B cell (primary cell): Measurements from ENCODE around the gene PHKG1. TPM values are rescaled to one million over a fixed set of nuclear protein-coding genes. Genes with fewer than 3 reads are reported as not detected.
"Not testable (repeated sequence)": the region's sequence is repeated elsewhere in the genome, so short reads cannot be mapped to it uniquely, and the experiment has no call there.

Experiments
- ATAC-seq: fragments of 200-7000 bp; cut with Tn5 transposase; one replicate; pipeline ENCODE4 v1.10.0; 2021; ENCODE audit warnings: low read depth, mild to moderate bottlenecking, moderate number of reproducible peaks, moderate library complexity
- CTCF ChIA-PET: fragments of 350-600 bp; sonication (Branson Sonifier 250); formaldehyde crosslinking; loops from one replicate; lab custom pipeline; 2021; ENCODE audit warnings: antibody characterized with exemption, inconsistent platforms; lab: Charles Lee
- POLR2A ChIA-PET: fragments of 350-600 bp; sonication (Branson Sonifier 250); formaldehyde crosslinking; loops from one replicate; lab custom pipeline; 2021; ENCODE audit warnings: antibody characterized with exemption; lab: Charles Lee
- DNase-seq: peaks from one replicate; pipeline ENCODE4 v3.0.0; 2013
- H2AFZ ChIP-seq: 2 replicates; pipeline ENCODE4 v1.6.1; 2012; ENCODE audit warnings: mild to moderate bottlenecking, low read depth, low read length; ENCODE audit not compliant: insufficient read depth, poor library complexity, severe bottlenecking
- H3K27ac ChIP-seq, 2 donors: 1 replicate in 1 of 2; 2 replicates in 1 of 2; pipeline ENCODE4 v1.5.1; 2012 to 2013; ENCODE audit warnings: low read length in 2 of 2, mild to moderate bottlenecking in 2 of 2, moderate library complexity in 1 of 2
- H3K27me3 ChIP-seq, 4 experiments: fragments of 200-600 bp in 1 of 4; sonication (generic) in 1 of 4; replicated peaks in 1 of 4; 1 replicate in 2 of 4; 2 replicates in 2 of 4; pipeline versions ENCODE4 v1.6.1 to v1.7.0; 2013 to 2016; ENCODE audit warnings: low read length in 3 of 4, mild to moderate bottlenecking in 2 of 4, mixed read lengths in 1 of 4, moderate library complexity in 1 of 4; ENCODE audit not compliant: insufficient read depth in 4 of 4, control insufficient read depth in 3 of 4; ENCODE audit errors: control extremely low read depth in 1 of 4
- H3K36me3 ChIP-seq, 2 experiments: replicated peaks in 1 of 2; 1 replicate in 1 of 2; 2 replicates in 1 of 2; pipeline versions ENCODE4 v1.6.1 to v1.7.1; 2013; ENCODE audit warnings: low read length in 1 of 2; ENCODE audit not compliant: insufficient read depth in 2 of 2, control insufficient read depth in 1 of 2; ENCODE audit errors: control extremely low read depth in 1 of 2, extremely low read depth in 1 of 2
- H3K4me1 ChIP-seq, 2 donors: fragments of 200-600 bp in 1 of 2; sonication (generic) in 1 of 2; 1 replicate in 1 of 2; 2 replicates in 1 of 2; pipeline versions ENCODE4 v1.5.1 to v1.6.1; 2013 to 2017; ENCODE audit warnings: low read length in 2 of 2; ENCODE audit not compliant: control insufficient read depth in 2 of 2, insufficient read depth in 2 of 2
- H3K4me2 ChIP-seq: replicated peaks from 2 replicates; pipeline ENCODE3; 2012; ENCODE audit warnings: mild to moderate bottlenecking, low read depth, low read length; ENCODE audit not compliant: poor library complexity, severe bottlenecking
- H3K4me3 ChIP-seq, 5 experiments: fragments of 200-600 bp in 1 of 5; sonication (generic) in 1 of 5; 1 replicate in 3 of 5; 2 replicates in 2 of 5; pipeline versions ENCODE4 v1.5.1 to v1.7.0; 2011 to 2016; ENCODE audit warnings: low read length in 4 of 5, mild to moderate bottlenecking in 4 of 5, low read depth in 2 of 5, control low read depth in 1 of 5, moderate library complexity in 1 of 5; ENCODE audit not compliant: insufficient read depth in 1 of 5; ENCODE audit errors: control extremely low read depth in 1 of 5, extremely low read depth in 1 of 5
- H3K79me2 ChIP-seq: fragments of 200-600 bp; sonication (generic); one replicate; pipeline ENCODE4 v1.6.0; 2016; ENCODE audit warnings: low read length; ENCODE audit not compliant: control insufficient read depth, insufficient read depth
- H3K9ac ChIP-seq: fragments of 200-600 bp; sonication (generic); 2 replicates; pipeline ENCODE4 v1.6.1; 2017; ENCODE audit warnings: mild to moderate bottlenecking, low read length, moderate library complexity
- H3K9me3 ChIP-seq, 3 donors: one replicate each; pipeline versions ENCODE4 v1.6.1 to v1.7.1; 2013; ENCODE audit warnings: low read length in 2 of 3; ENCODE audit not compliant: control insufficient read depth in 2 of 3, insufficient read depth in 1 of 3; ENCODE audit errors: control extremely low read depth in 1 of 3
- H4K20me1 ChIP-seq: 2 replicates; pipeline ENCODE4 v1.6.0; 2012; ENCODE audit warnings: mild to moderate bottlenecking, low read length; ENCODE audit not compliant: insufficient read depth, control insufficient read depth, poor library complexity, severe bottlenecking
- H3K27ac Mint-ChIP-seq: one replicate; pipeline ENCODE4 v1.8.0; 2021; ENCODE audit warnings: mixed read lengths
- H3K27me3 Mint-ChIP-seq: one replicate; pipeline ENCODE4 v1.8.0; 2021; ENCODE audit warnings: mixed read lengths
- H3K4me1 Mint-ChIP-seq: one replicate; pipeline ENCODE4 v1.8.0; 2021; ENCODE audit warnings: mixed read lengths
- H3K4me3 Mint-ChIP-seq: one replicate; pipeline ENCODE4 v1.8.0; 2021; ENCODE audit warnings: mixed read lengths
- H3K9me3 Mint-ChIP-seq: one replicate; pipeline ENCODE4 v1.8.0; 2022; ENCODE audit warnings: mixed read lengths; ENCODE audit not compliant: insufficient read depth
- CTCF ChIP-seq: fragments of 200-600 bp; IDR thresholded peaks from one replicate; pipeline ENCODE4 v1.8.0; 2022; ENCODE audit warnings: antibody characterized with exemption, mild to moderate bottlenecking
- EZH2 ChIP-seq: IDR thresholded peaks from 2 replicates; pipeline ENCODE4 v1.6.1; 2012; ENCODE audit warnings: borderline replicate concordance, low read depth, mild to moderate bottlenecking, moderate library complexity, low read length; ENCODE audit not compliant: insufficient read depth, poor library complexity, severe bottlenecking
- WGBS: methylation state at CpG from one replicate; pipeline ENCODE4 v1.1.5; 2013; ENCODE audit warnings: missing lambda C conversion rate; ENCODE audit not compliant: insufficient coverage; 5-methylcytosine and 5-hydroxymethylcytosine counted together
- intact Hi-C: fragments of 100-400 bp; cut with micrococcal nuclease; formaldehyde crosslinking; loops from one replicate; pipeline ENCODE4 v1.10.0; 2022
- polyA plus RNA-seq: library from polyadenylated mRNA; depleted of rRNA; stranded (reverse); fragments of >200 nt; gene quantifications from 2 replicates; pipeline ENCODE4 v1.2.3, GENCODE V29; 2012
- total RNA-seq, 2 donors: library from RNA; stranded (reverse); fragments of 120-200 nt in 1 of 2; gene quantifications; 1 replicate in 1 of 2; 2 replicates in 1 of 2; pipeline versions ENCODE4 v1.2.3 to v1.2.4, GENCODE V29; 2013 to 2022

PHKG1 gene
- total and polyA plus RNA-seq, 2 donors (not counting 1 experiment from before 2014, with no cell fraction given), result 1.9 to 4.0 TPM

GRCh38 chr7:56081626-56082340 lies 11.0 kb downstream of the PHKG1 start:
- Histone ChIP-seq H3K27ac (no peak overlapping the region), H3K9me3 (no peaks in the 10 kb centered on the region), H4K20me1 (no peaks in the 10 kb centered on the region), H2AFZ (no peak overlapping the region), H3K4me2 (no peak overlapping the region), H3K4me3 (no peak overlapping the region), H3K27me3 (no peaks in the 10 kb centered on the region), H3K79me2 (no peaks in the 10 kb centered on the region), H3K9ac (no peak overlapping the region), H3K36me3 (peaks cover 0 to 39% of the 10 kb centered on the region in 2 experiments), H3K4me1 (no peaks in the 10 kb centered on the region)
- ATAC-seq, result no peak
- ChIA-PET CTCF (interaction anchor here (0.6 kb wide), 1 partner anchor 684 kb away, joined by 3 read pairs; no protein-coding TSS in a partner anchor), POLR2A (no interaction called here)
- Mint-ChIP-seq H3K4me1 (no peaks in the 10 kb centered on the region), H3K27ac (no peak overlapping the region), H3K4me3 (no peak overlapping the region), H3K27me3 (no peaks in the 10 kb centered on the region), H3K9me3 (no peaks in the 10 kb centered on the region)
- DNase-seq, result no peak
- WGBS, result 98% methylated on average over 28 of the region's 29 CpGs
- intact Hi-C loops, result no loop called here
- TF ChIP-seq EZH2, result no peak
- TF ChIP-seq CTCF, result no peak

DNA sequence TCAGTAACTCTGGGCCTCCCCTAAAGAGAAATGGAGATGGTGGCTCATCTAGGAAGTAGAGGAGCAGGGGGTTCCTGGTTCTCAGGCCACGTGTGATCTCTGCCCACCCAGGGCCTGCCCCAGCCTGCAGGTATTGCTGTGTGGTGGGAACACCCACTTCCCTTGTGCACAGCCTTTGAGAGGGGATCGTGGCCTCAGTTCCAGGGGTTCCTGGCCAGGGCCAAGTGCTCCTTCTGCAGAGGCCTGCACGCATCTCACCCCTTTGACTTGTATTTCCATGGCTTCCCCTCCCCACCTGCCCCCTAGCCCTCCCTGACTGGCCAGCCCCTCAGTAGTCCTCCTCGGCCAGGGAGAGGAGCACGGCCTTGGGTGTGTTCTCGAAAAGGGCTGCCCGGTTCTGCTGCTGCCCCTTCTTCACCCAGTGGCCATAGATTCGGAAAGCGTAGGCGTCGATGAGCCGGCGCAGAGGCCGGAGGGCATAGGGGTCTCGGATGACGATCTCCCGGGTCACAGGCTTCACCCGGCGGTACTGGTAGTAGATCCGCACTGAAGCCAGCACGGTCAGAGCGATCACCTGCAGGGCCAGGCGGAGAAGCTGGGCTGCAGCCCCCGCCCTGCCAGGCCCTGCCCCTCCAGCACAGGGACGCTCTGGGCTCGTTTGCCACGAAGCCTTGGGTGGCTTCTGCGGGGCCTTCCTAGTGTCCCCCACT lies 11.9 kb downstream of the PHKG1 start:
- H3K4me3 Mint-ChIP-seq, H3K27me3 ChIP-seq, H3K27ac Mint-ChIP-seq, POLR2A ChIA-PET, H3K4me3 ChIP-seq, intact Hi-C loops, ATAC-seq, H3K27me3 Mint-ChIP-seq, H3K27ac ChIP-seq, H3K4me1 ChIP-seq, H3K9me3 Mint-ChIP-seq, H3K4me2 ChIP-seq, H3K9ac ChIP-seq, CTCF ChIA-PET, H2AFZ ChIP-seq, H3K4me1 Mint-ChIP-seq, H3K79me2 ChIP-seq, H4K20me1 ChIP-seq, DNase-seq, H3K9me3 ChIP-seq: not testable (repeated sequence)
- H3K36me3 ChIP-seq, result peaks cover 0 to 42% of the 10 kb centered on the region in 2 experiments
- WGBS, result 96% methylated on average over 26 of the region's 28 CpGs
